ENCODE measurements around the gene ZNF316.

Gene ZNF316

DNA sequence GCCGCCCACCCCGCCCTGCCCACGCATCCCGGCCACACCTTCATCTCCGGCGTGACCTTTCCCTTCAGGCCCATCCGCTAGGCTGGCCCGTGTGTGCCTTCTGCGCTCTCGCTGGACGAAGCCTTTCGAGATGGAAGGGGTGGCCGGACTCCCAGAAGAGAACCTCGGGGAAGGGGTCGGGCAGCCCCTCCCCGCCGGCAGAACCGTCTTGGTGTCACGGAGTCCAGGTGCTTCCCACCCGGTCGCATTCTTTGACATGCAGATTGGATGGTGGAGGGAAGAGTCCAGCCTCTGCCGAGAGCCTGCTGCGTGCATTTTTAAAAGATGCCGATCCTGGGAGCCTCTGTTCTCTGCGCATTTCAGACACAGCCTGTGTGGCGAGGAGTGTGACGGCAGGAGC, 29.0 kb upstream of the ZNF316 start:
- no peak overlapping the region for H3K4me3 ChIP-seq (ENCODE audit: low read depth in 1 of 5, low read length in 5 of 5)
- H3K9me3 ChIP-seq (ENCODE audit: control insufficient read depth in 5 of 5, low read length in 5 of 5) = no peaks in the 10 kb centered on the region
- H3K4me1 ChIP-seq (ENCODE audit: control insufficient read depth in 5 of 5, insufficient read depth in 5 of 5, low read length in 5 of 5) = no peaks in the 10 kb centered on the region
- H3K36me3 ChIP-seq (ENCODE audit: control insufficient read depth in 5 of 5, insufficient read depth in 5 of 5, low read length in 5 of 5) = peaks cover 0 to 63% (median 31%) of the 10 kb centered on the region in 5 donors
- H3K27ac ChIP-seq (ENCODE audit: low read depth, low read length) = no peak overlapping the region
- H3K9ac ChIP-seq (ENCODE audit: low read length in 5 of 5) = no peak overlapping the region
- H3K27me3 ChIP-seq (ENCODE audit: control insufficient read depth in 5 of 5, insufficient read depth in 4 of 5, low read length in 5 of 5) = no peaks in the 10 kb centered on the region

GRCh38 chr7:6608794-6609193, 28.3 kb upstream of the ZNF316 start:
- Histone ChIP-seq H3K4me1 (ENCODE audit: control insufficient read depth in 5 of 5, insufficient read depth in 5 of 5, low read length in 5 of 5) (no peaks in the 10 kb centered on the region), H3K9ac (ENCODE audit: low read length in 5 of 5) (no peak overlapping the region), H3K4me3 (ENCODE audit: low read depth in 1 of 5, low read length in 5 of 5) (no peak overlapping the region), H3K27me3 (ENCODE audit: control insufficient read depth in 5 of 5, insufficient read depth in 4 of 5, low read length in 5 of 5) (peaks cover 0 to 4% (median 0%) of the 10 kb centered on the region in 5 donors), H3K9me3 (ENCODE audit: control insufficient read depth in 5 of 5, low read length in 5 of 5) (no peaks in the 10 kb centered on the region), H3K36me3 (ENCODE audit: control insufficient read depth in 5 of 5, insufficient read depth in 5 of 5, low read length in 5 of 5) (peaks cover 0 to 56% (median 29%) of the 10 kb centered on the region in 5 donors), H3K27ac (ENCODE audit: low read depth, low read length) (no peak overlapping the region)

GRCh38 chr7:6612819-6613218, 24.3 kb upstream of the ZNF316 start:
- Histone ChIP-seq H3K4me3 (ENCODE audit: low read depth in 1 of 5, low read length in 5 of 5) (no peak overlapping the region), H3K9me3 (ENCODE audit: control insufficient read depth in 5 of 5, low read length in 5 of 5) (no peaks in the 10 kb centered on the region), H3K4me1 (ENCODE audit: control insufficient read depth in 5 of 5, insufficient read depth in 5 of 5, low read length in 5 of 5) (peaks cover 0 to 16% (median 13%) of the 10 kb centered on the region in 5 donors), H3K27me3 (ENCODE audit: control insufficient read depth in 5 of 5, insufficient read depth in 4 of 5, low read length in 5 of 5) (peaks cover 0 to 29% (median 14%) of the 10 kb centered on the region in 5 donors), H3K36me3 (ENCODE audit: control insufficient read depth in 5 of 5, insufficient read depth in 5 of 5, low read length in 5 of 5) (peaks cover 0 to 24% (median 9%) of the 10 kb centered on the region in 5 donors), H3K27ac (ENCODE audit: low read depth, low read length) (no peak overlapping the region), H3K9ac (ENCODE audit: low read length in 5 of 5) (no peak overlapping the region)

DNA sequence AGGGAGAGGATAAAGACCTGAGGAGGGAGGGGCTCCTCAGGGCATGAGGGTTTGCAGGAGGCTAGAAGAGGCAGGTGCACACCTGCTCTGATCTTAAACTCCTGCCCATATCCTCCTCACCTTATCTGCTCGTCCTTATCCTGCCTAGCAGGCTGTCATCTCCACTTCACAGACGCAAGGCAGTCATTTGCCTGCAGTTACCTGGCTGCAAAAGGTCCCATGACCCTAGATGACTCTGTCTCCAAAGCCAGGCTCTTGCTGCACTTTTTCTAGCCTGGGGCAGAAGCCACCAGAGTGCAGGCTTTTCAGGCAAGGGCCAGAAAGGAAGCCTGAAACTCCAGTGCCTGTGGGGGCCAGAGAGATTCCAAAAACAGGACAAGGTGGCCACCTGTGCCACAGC, 23.4 kb upstream of the ZNF316 start:
- Histone ChIP-seq H3K9ac (ENCODE audit: low read length in 5 of 5) (no peak overlapping the region), H3K27ac (ENCODE audit: low read depth, low read length) (no peak overlapping the region), H3K9me3 (ENCODE audit: control insufficient read depth in 5 of 5, low read length in 5 of 5) (no peaks in the 10 kb centered on the region), H3K36me3 (ENCODE audit: control insufficient read depth in 5 of 5, insufficient read depth in 5 of 5, low read length in 5 of 5) (peaks cover 0 to 16% (median 3%) of the 10 kb centered on the region in 5 donors), H3K4me1 (ENCODE audit: control insufficient read depth in 5 of 5, insufficient read depth in 5 of 5, low read length in 5 of 5) (peaks cover 0 to 16% (median 13%) of the 10 kb centered on the region in 5 donors), H3K4me3 (ENCODE audit: low read depth in 1 of 5, low read length in 5 of 5) (no peak overlapping the region), H3K27me3 (ENCODE audit: control insufficient read depth in 5 of 5, insufficient read depth in 4 of 5, low read length in 5 of 5) (peaks cover 0 to 29% (median 14%) of the 10 kb centered on the region in 5 donors)

DNA sequence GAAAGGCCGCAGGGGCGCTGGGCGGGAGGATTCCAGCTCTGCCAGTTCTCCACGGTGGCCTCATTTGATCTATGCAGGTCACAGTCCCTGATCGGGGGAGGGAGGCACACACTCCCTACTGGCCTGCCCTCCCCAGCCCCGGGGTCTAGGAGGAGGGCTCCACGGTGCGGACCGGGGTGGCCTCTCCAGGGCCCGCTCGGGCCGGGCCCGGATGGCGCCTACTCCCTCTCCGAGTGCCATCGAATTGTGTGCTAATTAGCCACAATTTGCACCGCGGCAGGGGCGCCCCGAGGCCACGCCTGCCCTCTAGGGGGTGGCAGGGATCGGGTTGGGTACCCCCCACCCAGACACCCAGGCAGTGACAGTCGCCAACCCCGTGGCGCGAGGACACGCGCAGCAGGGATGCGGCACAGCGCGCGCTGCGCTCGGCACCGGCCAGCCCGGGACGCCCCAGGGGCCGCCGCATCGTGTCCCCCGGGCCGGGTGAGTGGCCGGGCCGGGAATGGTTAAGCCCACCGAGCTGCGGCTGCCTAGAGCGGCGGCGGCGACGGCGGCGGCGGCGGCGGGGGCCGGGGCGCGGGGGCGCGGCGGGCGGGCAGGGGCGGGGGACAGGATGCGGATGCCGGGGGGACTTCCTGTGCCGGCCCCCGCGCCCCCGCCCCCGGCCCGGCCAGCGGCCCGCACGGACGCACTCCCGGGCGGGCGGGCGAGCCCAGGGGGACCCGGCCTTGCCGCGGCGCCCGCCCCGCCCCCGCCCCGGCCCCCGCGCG, 22.0 kb upstream of the ZNF316 start, which contains the start of gene ZNF853:
Gene ZNF853, plus strand, starts transcription at position 658 of the 770 bp plus-strand sequence. CDS start 565 bp downstream, outside the sequence.
- Histone ChIP-seq H3K27me3 (ENCODE audit: control insufficient read depth in 5 of 5, insufficient read depth in 4 of 5, low read length in 5 of 5) (peaks cover 0 to 29% (median 14%) of the 10 kb centered on the region in 5 donors), H3K27ac (ENCODE audit: low read depth, low read length) (no peak within 1 kb of the TSS)

GRCh38 chr7:6615723-6616555, 21.2 kb upstream of the ZNF316 start:
- H3K9me3 ChIP-seq (ENCODE audit: control insufficient read depth in 5 of 5, low read length in 5 of 5) = no peaks in the 10 kb centered on the region
- peaks cover 0 to 6% (median 0%) of the 10 kb centered on the region in 5 donors for H3K36me3 ChIP-seq (ENCODE audit: control insufficient read depth in 5 of 5, insufficient read depth in 5 of 5, low read length in 5 of 5)
- H3K4me1 ChIP-seq (ENCODE audit: control insufficient read depth in 5 of 5, insufficient read depth in 5 of 5, low read length in 5 of 5) = peaks cover 0 to 16% (median 13%) of the 10 kb centered on the region in 5 donors
- peak overlapping the region in 4 of 5 donors; percentile 59 to 68 (median 64) for H3K4me3 ChIP-seq (ENCODE audit: low read depth in 1 of 5, low read length in 5 of 5)
- no peak overlapping the region for H3K27ac ChIP-seq (ENCODE audit: low read depth, low read length)
- peak overlapping the region in 3 of 5 donors; percentile 62 to 76 (median 72) for H3K9ac ChIP-seq (ENCODE audit: low read length in 5 of 5)
- H3K27me3 ChIP-seq (ENCODE audit: control insufficient read depth in 5 of 5, insufficient read depth in 4 of 5, low read length in 5 of 5) = peaks cover 0 to 29% (median 14%) of the 10 kb centered on the region in 5 donors

More for the DNA sequence above, 22.0 kb upstream of the ZNF316 start, which contains the start of gene ZNF853:
- no peaks in the 10 kb centered on the region for H3K9me3 ChIP-seq (ENCODE audit: control insufficient read depth in 5 of 5, low read length in 5 of 5)
- peaks cover 0 to 6% (median 0%) of the 10 kb centered on the region in 5 donors for H3K36me3 ChIP-seq (ENCODE audit: control insufficient read depth in 5 of 5, insufficient read depth in 5 of 5, low read length in 5 of 5)
- H3K4me1 ChIP-seq (ENCODE audit: control insufficient read depth in 5 of 5, insufficient read depth in 5 of 5, low read length in 5 of 5) = peaks cover 0 to 16% (median 13%) of the 10 kb centered on the region in 5 donors
- H3K9ac ChIP-seq (ENCODE audit: low read length in 5 of 5) = peak within 1 kb of the TSS in 3 of 5 donors; percentile 62 to 76 (median 72)
- peak within 1 kb of the TSS in 4 of 5 donors; percentile 65 to 72 (median 68) for H3K4me3 ChIP-seq (ENCODE audit: low read depth in 1 of 5, low read length in 5 of 5)

DNA sequence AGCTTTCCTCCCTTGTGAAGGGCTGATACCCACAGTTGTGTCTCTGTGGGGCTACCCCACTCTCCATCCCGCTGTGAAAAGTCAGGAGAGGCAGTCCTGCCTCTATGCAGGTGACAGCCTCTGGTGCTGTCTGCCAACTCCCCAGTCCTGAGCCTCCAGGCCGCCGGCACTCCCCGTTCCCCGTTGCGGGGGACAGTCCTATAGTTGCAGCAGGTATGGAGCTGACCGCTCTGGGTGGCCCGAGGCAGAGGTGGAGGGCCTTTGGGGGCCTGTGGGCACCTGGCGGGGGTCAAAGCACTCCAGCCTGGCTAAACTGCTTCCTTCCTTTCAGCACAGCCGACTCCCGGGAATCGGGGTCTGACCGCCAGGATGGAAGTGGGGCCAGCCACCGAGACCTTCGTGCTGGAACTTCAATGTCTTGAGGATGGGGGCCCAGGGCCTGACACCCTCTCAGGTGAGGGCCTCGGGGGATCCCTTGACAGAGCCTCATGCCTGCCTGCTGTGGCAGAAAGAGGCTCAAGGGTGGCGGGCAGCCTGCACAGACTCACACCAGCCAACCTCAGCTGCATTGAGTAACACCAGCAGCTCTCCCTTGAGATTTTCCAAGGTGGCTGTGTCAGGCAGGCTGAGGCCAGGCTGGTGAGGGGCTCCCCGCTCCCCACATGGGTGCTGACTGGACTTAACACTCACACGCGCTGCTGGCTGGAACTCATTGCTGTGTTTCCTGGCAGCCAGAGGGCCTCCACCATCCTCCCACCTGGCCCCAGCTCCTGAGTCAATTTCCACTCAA, 20.1 kb upstream of the ZNF316 start:
- peaks cover 0 to 16% (median 10%) of the 10 kb centered on the region in 5 donors for H3K36me3 ChIP-seq (ENCODE audit: control insufficient read depth in 5 of 5, insufficient read depth in 5 of 5, low read length in 5 of 5)
- H3K9ac ChIP-seq (ENCODE audit: low read length in 5 of 5) = no peak overlapping the region
- H3K27me3 ChIP-seq (ENCODE audit: control insufficient read depth in 5 of 5, insufficient read depth in 4 of 5, low read length in 5 of 5) = peaks cover 0 to 29% (median 14%) of the 10 kb centered on the region in 5 donors
- H3K4me3 ChIP-seq (ENCODE audit: low read depth in 1 of 5, low read length in 5 of 5) = no peak overlapping the region
- H3K9me3 ChIP-seq (ENCODE audit: control insufficient read depth in 5 of 5, low read length in 5 of 5) = no peaks in the 10 kb centered on the region
- H3K4me1 ChIP-seq (ENCODE audit: control insufficient read depth in 5 of 5, insufficient read depth in 5 of 5, low read length in 5 of 5) = peaks cover 0 to 16% (median 13%) of the 10 kb centered on the region in 5 donors
- H3K27ac ChIP-seq (ENCODE audit: low read depth, low read length) = no peak overlapping the region

- Histone ChIP-seq H3K27ac (ENCODE audit: low read depth, low read length) (no peak overlapping the region), H3K4me3 (ENCODE audit: low read depth in 1 of 5, low read length in 5 of 5) (no peak overlapping the region), H3K9ac (ENCODE audit: low read length in 5 of 5) (no peak overlapping the region), H3K36me3 (ENCODE audit: control insufficient read depth in 5 of 5, insufficient read depth in 5 of 5, low read length in 5 of 5) (peaks cover 0 to 28% (median 16%) of the 10 kb centered on the region in 5 donors), H3K9me3 (ENCODE audit: control insufficient read depth in 5 of 5, low read length in 5 of 5) (no peaks in the 10 kb centered on the region), H3K27me3 (ENCODE audit: control insufficient read depth in 5 of 5, insufficient read depth in 4 of 5, low read length in 5 of 5) (peaks cover 0 to 27% (median 14%) of the 10 kb centered on the region in 5 donors), H3K4me1 (ENCODE audit: control insufficient read depth in 5 of 5, insufficient read depth in 5 of 5, low read length in 5 of 5) (peaks cover 0 to 16% (median 13%) of the 10 kb centered on the region in 5 donors)
Observed at GRCh38 chr7:6618621-6619020, 18.5 kb upstream of the ZNF316 start.

DNA sequence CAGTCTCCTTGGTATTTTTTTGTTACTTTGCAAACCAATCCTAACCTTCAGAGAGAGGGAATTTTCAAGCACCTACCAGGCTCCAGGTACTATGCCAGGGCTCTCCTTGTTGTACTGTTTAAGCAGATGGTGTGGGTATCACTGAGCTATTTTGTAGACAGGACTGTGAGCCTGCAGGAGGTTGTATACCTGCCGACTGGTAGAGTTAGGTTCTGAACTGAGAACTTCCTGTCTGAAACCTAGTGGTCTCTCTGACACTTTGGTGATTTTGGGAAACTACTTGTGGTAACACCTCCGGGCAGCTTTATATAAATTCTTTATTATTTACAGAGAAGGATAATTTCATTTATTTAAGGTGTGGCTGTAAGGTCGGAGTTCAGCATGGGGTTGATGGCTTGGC, 17.2 kb upstream of the ZNF316 start:
- Histone ChIP-seq H3K36me3 (ENCODE audit: control insufficient read depth in 5 of 5, insufficient read depth in 5 of 5, low read length in 5 of 5) (peaks cover 0 to 34% (median 16%) of the 10 kb centered on the region in 5 donors), H3K4me3 (ENCODE audit: low read depth in 1 of 5, low read length in 5 of 5) (no peak overlapping the region), H3K9me3 (ENCODE audit: control insufficient read depth in 5 of 5, low read length in 5 of 5) (no peaks in the 10 kb centered on the region), H3K27ac (ENCODE audit: low read depth, low read length) (no peak overlapping the region), H3K4me1 (ENCODE audit: control insufficient read depth in 5 of 5, insufficient read depth in 5 of 5, low read length in 5 of 5) (peaks cover 0 to 12% (median 10%) of the 10 kb centered on the region in 5 donors), H3K9ac (ENCODE audit: low read length in 5 of 5) (no peak overlapping the region), H3K27me3 (ENCODE audit: control insufficient read depth in 5 of 5, insufficient read depth in 4 of 5, low read length in 5 of 5) (peaks cover 0 to 16% (median 4%) of the 10 kb centered on the region in 5 donors)
